HEK293 (cell line): ENCODE results near the gene LIPE.

Experiments
- AEBP2 ChIP-seq: fragments of 450-650 bp; formaldehyde crosslinking; IDR thresholded peaks from 2 replicates; pipeline ENCODE4 v1.5.1; 2016; ENCODE audit warnings: missing biosample characterization, missing genetic modification characterization, borderline replicate concordance
- FEZF1 ChIP-seq: fragments of 450-650 bp; formaldehyde crosslinking; IDR thresholded peaks from 2 replicates; pipeline ENCODE4 v1.5.1; 2016; ENCODE audit warnings: missing biosample characterization, missing genetic modification characterization
- KLF16 ChIP-seq: fragments of 450-650 bp; formaldehyde crosslinking; IDR thresholded peaks from 2 replicates; pipeline ENCODE4 v1.5.1; 2017; ENCODE audit warnings: missing biosample characterization, missing genetic modification characterization
- KLF7 ChIP-seq: fragments of 450-650 bp; formaldehyde crosslinking; IDR thresholded peaks from 2 replicates; pipeline ENCODE4 v1.5.1; 2016; ENCODE audit warnings: missing biosample characterization, missing genetic modification characterization, borderline replicate concordance
- KLF9 ChIP-seq: fragments of 450-650 bp; formaldehyde crosslinking; IDR thresholded peaks from 2 replicates; pipeline ENCODE4 v1.5.1; 2016; ENCODE audit warnings: missing biosample characterization, missing genetic modification characterization, low read depth
- WT1 ChIP-seq: fragments of 450-650 bp; formaldehyde crosslinking; IDR thresholded peaks from 2 replicates; pipeline ENCODE4 v1.5.1; 2016; ENCODE audit warnings: missing biosample characterization, missing genetic modification characterization
- ZBTB17 ChIP-seq: fragments of 450-650 bp; formaldehyde crosslinking; IDR thresholded peaks from 2 replicates; pipeline ENCODE4 v1.5.1; 2016; ENCODE audit warnings: missing biosample characterization, missing genetic modification characterization
- ZBTB20 ChIP-seq: fragments of 450-650 bp; formaldehyde crosslinking; IDR thresholded peaks from 2 replicates; pipeline ENCODE4 v1.5.1; 2016; ENCODE audit warnings: missing biosample characterization, missing genetic modification characterization
- ZBTB7A ChIP-seq: fragments of 450-650 bp; formaldehyde crosslinking; IDR thresholded peaks from 2 replicates; pipeline ENCODE4 v1.5.1; 2016; ENCODE audit warnings: low read depth, missing biosample characterization, missing genetic modification characterization
- ZFP37 ChIP-seq: fragments of 450-650 bp; formaldehyde crosslinking; IDR thresholded peaks from 2 replicates; pipeline ENCODE4 v1.5.1; 2016; ENCODE audit warnings: missing biosample characterization, missing genetic modification characterization
- ZFP69B ChIP-seq: fragments of 450-650 bp; formaldehyde crosslinking; IDR thresholded peaks from 2 replicates; pipeline ENCODE4 v1.5.1; 2016; ENCODE audit warnings: missing biosample characterization, missing genetic modification characterization
- ZNF121 ChIP-seq: fragments of 450-650 bp; formaldehyde crosslinking; IDR thresholded peaks from 2 replicates; pipeline ENCODE4 v1.5.1; 2016; ENCODE audit warnings: missing biosample characterization, missing genetic modification characterization
- ZNF132 ChIP-seq: fragments of 450-650 bp; formaldehyde crosslinking; IDR thresholded peaks from 2 replicates; pipeline ENCODE4 v1.5.1; 2017; ENCODE audit warnings: missing biosample characterization, missing genetic modification characterization, borderline replicate concordance
- ZNF140 ChIP-seq: fragments of 450-650 bp; formaldehyde crosslinking; IDR thresholded peaks from 2 replicates; pipeline ENCODE4 v1.5.1; 2016; ENCODE audit warnings: missing biosample characterization, missing genetic modification characterization
- ZNF2 ChIP-seq: fragments of 450-650 bp; formaldehyde crosslinking; IDR thresholded peaks from 2 replicates; pipeline ENCODE4 v1.5.1; 2016; ENCODE audit warnings: missing biosample characterization, missing genetic modification characterization
- ZNF221 ChIP-seq: fragments of 450-650 bp; formaldehyde crosslinking; IDR thresholded peaks from 2 replicates; pipeline ENCODE4 v1.5.1; 2017; ENCODE audit warnings: missing biosample characterization, missing genetic modification characterization, borderline replicate concordance
- ZNF239 ChIP-seq: fragments of 450-650 bp; formaldehyde crosslinking; IDR thresholded peaks from 2 replicates; pipeline ENCODE4 v1.5.1; 2016; ENCODE audit warnings: missing biosample characterization, missing genetic modification characterization
- ZNF311 ChIP-seq: fragments of 450-650 bp; formaldehyde crosslinking; IDR thresholded peaks from 2 replicates; pipeline ENCODE4 v1.5.1; 2017; ENCODE audit warnings: missing biosample characterization, missing genetic modification characterization, borderline replicate concordance
- ZNF324 ChIP-seq: fragments of 450-650 bp; formaldehyde crosslinking; IDR thresholded peaks from 2 replicates; pipeline ENCODE4 v1.5.1; 2016; ENCODE audit warnings: missing biosample characterization, missing genetic modification characterization
- ZNF335 ChIP-seq: fragments of 450-650 bp; formaldehyde crosslinking; conservative IDR thresholded peaks from 2 replicates; pipeline ENCODE4 v1.5.1; 2016; ENCODE audit warnings: missing biosample characterization, missing genetic modification characterization
- ZNF350 ChIP-seq: fragments of 450-650 bp; formaldehyde crosslinking; IDR thresholded peaks from 2 replicates; pipeline ENCODE4 v1.5.0; 2017; ENCODE audit warnings: missing biosample characterization, mild to moderate bottlenecking, missing genetic modification characterization
- ZNF354C ChIP-seq: fragments of 450-650 bp; formaldehyde crosslinking; IDR thresholded peaks from 2 replicates; pipeline ENCODE4 v1.5.1; 2016; ENCODE audit warnings: missing biosample characterization, missing genetic modification characterization, low read depth, borderline replicate concordance
- ZNF37A ChIP-seq: fragments of 450-650 bp; IDR thresholded peaks from 2 replicates; pipeline ENCODE4 v1.5.1; 2018; ENCODE audit warnings: missing biosample characterization, missing genetic modification characterization
- ZNF394 ChIP-seq: fragments of 450-650 bp; formaldehyde crosslinking; IDR thresholded peaks from 2 replicates; pipeline ENCODE4 v1.5.1; 2016; ENCODE audit warnings: missing biosample characterization, missing genetic modification characterization, mild to moderate bottlenecking, moderate library complexity, borderline replicate concordance
- ZNF423 ChIP-seq: fragments of 450-650 bp; formaldehyde crosslinking; IDR thresholded peaks from 2 replicates; pipeline ENCODE4 v1.5.1; 2016; ENCODE audit warnings: missing biosample characterization, missing genetic modification characterization
- ZNF473 ChIP-seq: fragments of 450-650 bp; formaldehyde crosslinking; IDR thresholded peaks from 2 replicates; pipeline ENCODE4 v1.5.1; 2017; ENCODE audit warnings: missing biosample characterization, missing genetic modification characterization
- ZNF549 ChIP-seq: fragments of 450-650 bp; IDR thresholded peaks from 2 replicates; pipeline ENCODE4 v1.5.1; 2018; ENCODE audit warnings: missing biosample characterization, missing genetic modification characterization, mild to moderate bottlenecking, inconsistent platforms, moderate library complexity
- ZNF777 ChIP-seq: fragments of 450-650 bp; formaldehyde crosslinking; IDR thresholded peaks from 2 replicates; pipeline ENCODE4 v1.5.1; 2017; ENCODE audit warnings: missing biosample characterization, missing genetic modification characterization, borderline replicate concordance
- ZNF792 ChIP-seq: fragments of 450-650 bp; formaldehyde crosslinking; IDR thresholded peaks from 2 replicates; pipeline ENCODE4 v1.5.1; 2016; ENCODE audit warnings: missing biosample characterization, missing genetic modification characterization
- ZNF843 ChIP-seq: fragments of 450-650 bp; formaldehyde crosslinking; IDR thresholded peaks from 2 replicates; pipeline ENCODE4 v1.5.1; 2016; ENCODE audit warnings: missing biosample characterization, missing genetic modification characterization
- ZXDB ChIP-seq: fragments of 450-650 bp; formaldehyde crosslinking; IDR thresholded peaks from 2 replicates; pipeline ENCODE4 v1.5.1; 2016; ENCODE audit warnings: missing biosample characterization, missing genetic modification characterization
- TF ChIP-seq, protein P1 (sequence below): fragments of 450-650 bp; formaldehyde crosslinking; IDR thresholded peaks from 2 replicates; pipeline ENCODE4 v1.5.1; 2016; ENCODE audit warnings: missing biosample characterization, missing genetic modification characterization
- TF ChIP-seq, protein P2 (sequence below): fragments of 450-650 bp; formaldehyde crosslinking; IDR thresholded peaks from 2 replicates; pipeline ENCODE4 v1.5.1; 2016; ENCODE audit warnings: missing biosample characterization, missing genetic modification characterization
- TF ChIP-seq, protein P3 (sequence below): fragments of 450-650 bp; formaldehyde crosslinking; IDR thresholded peaks from 2 replicates; pipeline ENCODE4 v1.5.1; 2016; ENCODE audit warnings: missing biosample characterization, missing genetic modification characterization
- TF ChIP-seq, protein P4 (sequence below): IDR thresholded peaks from 2 replicates; pipeline ENCODE4 v1.6.1; 2011; ENCODE audit warnings: mild to moderate bottlenecking, low read depth, low read length, borderline replicate concordance

LIPE gene

GRCh38 chr19:42468273-42468796 lies 41.1 kb upstream of the LIPE start (continued):
- TF ChIP-seq, protein P1, sequence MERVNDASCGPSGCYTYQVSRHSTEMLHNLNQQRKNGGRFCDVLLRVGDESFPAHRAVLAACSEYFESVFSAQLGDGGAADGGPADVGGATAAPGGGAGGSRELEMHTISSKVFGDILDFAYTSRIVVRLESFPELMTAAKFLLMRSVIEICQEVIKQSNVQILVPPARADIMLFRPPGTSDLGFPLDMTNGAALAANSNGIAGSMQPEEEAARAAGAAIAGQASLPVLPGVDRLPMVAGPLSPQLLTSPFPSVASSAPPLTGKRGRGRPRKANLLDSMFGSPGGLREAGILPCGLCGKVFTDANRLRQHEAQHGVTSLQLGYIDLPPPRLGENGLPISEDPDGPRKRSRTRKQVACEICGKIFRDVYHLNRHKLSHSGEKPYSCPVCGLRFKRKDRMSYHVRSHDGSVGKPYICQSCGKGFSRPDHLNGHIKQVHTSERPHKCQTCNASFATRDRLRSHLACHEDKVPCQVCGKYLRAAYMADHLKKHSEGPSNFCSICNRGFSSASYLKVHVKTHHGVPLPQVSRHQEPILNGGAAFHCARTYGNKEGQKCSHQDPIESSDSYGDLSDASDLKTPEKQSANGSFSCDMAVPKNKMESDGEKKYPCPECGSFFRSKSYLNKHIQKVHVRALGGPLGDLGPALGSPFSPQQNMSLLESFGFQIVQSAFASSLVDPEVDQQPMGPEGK (tag by site-specific recombination) = peak; percentile 86
- TF ChIP-seq ZBTB17 (tag by site-specific recombination) = peak; percentile 91
- peak; percentile 76 for TF ChIP-seq ZNF2 (tag by site-specific recombination)
- TF ChIP-seq ZNF394 (tag by site-specific recombination) = 0 out of 2 replicates have a peak, but pooled peaks have one; percentile 34
- TF ChIP-seq ZNF792 (tag by site-specific recombination) = 0 out of 2 replicates have a peak, but pooled peaks have one; percentile 48
- TF ChIP-seq ZBTB7A (tag by site-specific recombination) = no peak
- TF ChIP-seq KLF16 (tag by site-specific recombination) = peak; percentile 47; the same call in 1 of the 2 replicates
- TF ChIP-seq ZNF132 (tag by site-specific recombination) = no peak
- TF ChIP-seq ZNF221 (tag by site-specific recombination) = no peak
- TF ChIP-seq ZNF423 (tag by site-specific recombination) = no peak
- TF ChIP-seq ZNF777 (tag by site-specific recombination) = no peak
- TF ChIP-seq ZXDB (tag by site-specific recombination) = peak; percentile 80
- TF ChIP-seq ZNF311 (tag by site-specific recombination) = no peak
- TF ChIP-seq, protein P2, sequence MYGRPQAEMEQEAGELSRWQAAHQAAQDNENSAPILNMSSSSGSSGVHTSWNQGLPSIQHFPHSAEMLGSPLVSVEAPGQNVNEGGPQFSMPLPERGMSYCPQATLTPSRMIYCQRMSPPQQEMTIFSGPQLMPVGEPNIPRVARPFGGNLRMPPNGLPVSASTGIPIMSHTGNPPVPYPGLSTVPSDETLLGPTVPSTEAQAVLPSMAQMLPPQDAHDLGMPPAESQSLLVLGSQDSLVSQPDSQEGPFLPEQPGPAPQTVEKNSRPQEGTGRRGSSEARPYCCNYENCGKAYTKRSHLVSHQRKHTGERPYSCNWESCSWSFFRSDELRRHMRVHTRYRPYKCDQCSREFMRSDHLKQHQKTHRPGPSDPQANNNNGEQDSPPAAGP (tag by site-specific recombination) = peak; percentile 96
- 0 out of 2 replicates have a peak, but pooled peaks have one; percentile 12 for TF ChIP-seq ZNF335 (tag by site-specific recombination)
- TF ChIP-seq KLF9 = peak; percentile 38
- peak; percentile 92 for TF ChIP-seq WT1 (tag by site-specific recombination)
- TF ChIP-seq ZNF239 (tag by site-specific recombination) = no peak
- TF ChIP-seq AEBP2 = no peak
- no peak for TF ChIP-seq ZNF354C (tag by site-specific recombination)
- TF ChIP-seq ZNF549 = peak; percentile 86
- no peak for TF ChIP-seq ZNF140
- no peak; the same call in 1 of the 2 replicates for TF ChIP-seq ZNF121 (tag by site-specific recombination)
- TF ChIP-seq ZBTB20 (tag by site-specific recombination) = peak; percentile 47; the same call in 1 of the 2 replicates
- peak; percentile 62 for TF ChIP-seq ZFP37 (tag by site-specific recombination)
- TF ChIP-seq KLF7 (tag by site-specific recombination) = no peak
- TF ChIP-seq ZNF350 (tag by site-specific recombination) = no peak
- TF ChIP-seq, protein P3, sequence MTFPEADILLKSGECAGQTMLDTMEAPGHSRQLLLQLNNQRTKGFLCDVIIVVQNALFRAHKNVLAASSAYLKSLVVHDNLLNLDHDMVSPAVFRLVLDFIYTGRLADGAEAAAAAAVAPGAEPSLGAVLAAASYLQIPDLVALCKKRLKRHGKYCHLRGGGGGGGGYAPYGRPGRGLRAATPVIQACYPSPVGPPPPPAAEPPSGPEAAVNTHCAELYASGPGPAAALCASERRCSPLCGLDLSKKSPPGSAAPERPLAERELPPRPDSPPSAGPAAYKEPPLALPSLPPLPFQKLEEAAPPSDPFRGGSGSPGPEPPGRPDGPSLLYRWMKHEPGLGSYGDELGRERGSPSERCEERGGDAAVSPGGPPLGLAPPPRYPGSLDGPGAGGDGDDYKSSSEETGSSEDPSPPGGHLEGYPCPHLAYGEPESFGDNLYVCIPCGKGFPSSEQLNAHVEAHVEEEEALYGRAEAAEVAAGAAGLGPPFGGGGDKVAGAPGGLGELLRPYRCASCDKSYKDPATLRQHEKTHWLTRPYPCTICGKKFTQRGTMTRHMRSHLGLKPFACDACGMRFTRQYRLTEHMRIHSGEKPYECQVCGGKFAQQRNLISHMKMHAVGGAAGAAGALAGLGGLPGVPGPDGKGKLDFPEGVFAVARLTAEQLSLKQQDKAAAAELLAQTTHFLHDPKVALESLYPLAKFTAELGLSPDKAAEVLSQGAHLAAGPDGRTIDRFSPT = no peak
- TF ChIP-seq ZNF473 (tag by site-specific recombination) = no peak
- peak; percentile 79 for TF ChIP-seq ZNF843 (tag by site-specific recombination)
- peak; percentile 58; the same call in 1 of the 2 replicates for TF ChIP-seq ZNF324 (tag by site-specific recombination)
- TF ChIP-seq ZNF37A (tag by site-specific recombination) = no peak
- TF ChIP-seq, protein P4, sequence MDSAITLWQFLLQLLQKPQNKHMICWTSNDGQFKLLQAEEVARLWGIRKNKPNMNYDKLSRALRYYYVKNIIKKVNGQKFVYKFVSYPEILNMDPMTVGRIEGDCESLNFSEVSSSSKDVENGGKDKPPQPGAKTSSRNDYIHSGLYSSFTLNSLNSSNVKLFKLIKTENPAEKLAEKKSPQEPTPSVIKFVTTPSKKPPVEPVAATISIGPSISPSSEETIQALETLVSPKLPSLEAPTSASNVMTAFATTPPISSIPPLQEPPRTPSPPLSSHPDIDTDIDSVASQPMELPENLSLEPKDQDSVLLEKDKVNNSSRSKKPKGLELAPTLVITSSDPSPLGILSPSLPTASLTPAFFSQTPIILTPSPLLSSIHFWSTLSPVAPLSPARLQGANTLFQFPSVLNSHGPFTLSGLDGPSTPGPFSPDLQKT = no peak
- TF ChIP-seq FEZF1 (tag by site-specific recombination) = peak; percentile 75
- peak; percentile 98 for TF ChIP-seq ZFP69B (tag by site-specific recombination)
